PFSK-1 (cell line): ENCODE results near the gene ANO6.

Experiments used
- FOXP2 ChIP-seq: optimal IDR thresholded peaks from 2 replicates; pipeline ENCODE3; 2011; ENCODE audit warnings: borderline replicate concordance, control low read depth, inconsistent platforms; ENCODE audit not compliant: insufficient read depth; ENCODE audit errors: extremely low read length, extremely low read depth
- POLR2AphosphoS5 ChIP-seq: IDR thresholded peaks from 2 replicates; pipeline ENCODE4 v1.6.1; 2012; ENCODE audit warnings: low read depth, mild to moderate bottlenecking, control low read depth, low read length, moderate library complexity
- REST ChIP-seq, 2 experiments: IDR thresholded peaks; 2 replicates each; pipeline versions ENCODE4 v1.6.1 to v1.8.0; 2011 to 2012; ENCODE audit warnings: low read depth in 2 of 2, low read length in 2 of 2, control low read depth in 1 of 2, inconsistent platforms in 1 of 2, mild to moderate bottlenecking in 1 of 2, moderate library complexity in 1 of 2; ENCODE audit not compliant: insufficient read depth in 1 of 2
- SIN3A ChIP-seq: IDR thresholded peaks from 2 replicates; pipeline ENCODE4 v1.6.1; 2012; ENCODE audit warnings: mild to moderate bottlenecking, low read length, moderate library complexity, borderline replicate concordance; ENCODE audit not compliant: insufficient read depth
- TAF1 ChIP-seq: IDR thresholded peaks from 2 replicates; pipeline ENCODE4 v1.6.1; 2012; ENCODE audit warnings: low read length, control low read depth, borderline replicate concordance; ENCODE audit not compliant: insufficient read depth

Gene ANO6

DNA sequence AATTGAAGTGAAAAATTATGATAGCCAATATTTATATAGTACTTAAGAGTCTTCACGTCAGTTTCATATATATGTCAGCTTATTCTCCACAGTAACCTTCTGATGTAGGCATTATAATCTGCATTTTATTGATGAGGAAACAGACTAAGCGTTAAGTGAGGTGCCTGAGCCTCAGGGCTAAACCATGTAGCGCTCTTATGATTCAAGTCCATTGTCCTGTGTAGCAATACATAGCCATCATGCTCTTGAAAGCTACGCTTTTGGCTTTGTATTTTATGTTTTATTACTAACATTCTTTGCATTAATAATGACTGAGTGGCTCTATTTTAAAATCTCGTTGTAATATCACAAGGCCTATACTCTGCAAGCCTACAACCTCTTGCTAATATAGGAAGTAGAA lies 79.0 kb downstream of the ANO6 start:
- TF ChIP-seq POLR2AphosphoS5: no peak

- TF ChIP-seq REST (IDR thresholded peaks at IDR 0.05; ENCODE audit: insufficient read depth in 1 of 2, low read depth in 2 of 2, low read length in 2 of 2): no peak
- TF ChIP-seq POLR2AphosphoS5: no peak
- TF ChIP-seq TAF1: no peak
- no peak for TF ChIP-seq SIN3A
- TF ChIP-seq FOXP2: no peak
Measured at GRCh38 chr12:45296046-45296586, 80.2 kb downstream of the ANO6 start.

DNA sequence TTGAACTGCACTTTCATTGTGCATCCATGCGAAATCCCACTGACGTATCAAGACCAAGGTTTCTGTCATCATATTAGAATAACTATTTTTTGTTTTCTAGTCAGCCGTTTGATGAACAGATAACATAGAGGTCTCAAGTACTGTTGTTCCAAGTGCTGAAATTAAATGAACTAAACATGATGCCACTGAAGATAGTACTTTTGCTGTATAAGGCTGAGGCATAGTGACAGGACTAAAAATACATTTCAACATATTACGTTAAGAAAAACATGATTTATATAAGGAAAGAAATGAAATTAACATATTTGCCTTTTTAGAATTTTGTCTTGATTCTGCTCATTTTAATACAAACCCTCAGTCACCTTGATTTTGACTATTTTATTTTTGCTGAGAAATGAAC lies 82.2 kb downstream of the ANO6 start:
- TF ChIP-seq POLR2AphosphoS5: no peak
- TF ChIP-seq REST (IDR thresholded peaks at IDR 0.05; ENCODE audit: insufficient read depth in 1 of 2, low read depth in 2 of 2, low read length in 2 of 2): no peak
- TF ChIP-seq FOXP2: no peak
- TF ChIP-seq SIN3A: no peak
- TF ChIP-seq TAF1: no peak

GRCh38 chr12:45298721-45299692 lies 83.1 kb downstream of the ANO6 start:
- TF ChIP-seq TAF1: no peak
- TF ChIP-seq SIN3A: no peak
- TF ChIP-seq POLR2AphosphoS5: no peak
- no peak for TF ChIP-seq FOXP2
- TF ChIP-seq REST (IDR thresholded peaks at IDR 0.05; ENCODE audit: insufficient read depth in 1 of 2, low read depth in 2 of 2, low read length in 2 of 2): no peak

GRCh38 chr12:45302621-45303369 lies 86.9 kb downstream of the ANO6 start:
- no peak for TF ChIP-seq FOXP2
- no peak for TF ChIP-seq TAF1
- no peak for TF ChIP-seq REST (IDR thresholded peaks at IDR 0.05; ENCODE audit: insufficient read depth in 1 of 2, low read depth in 2 of 2, low read length in 2 of 2)
- TF ChIP-seq SIN3A: no peak
- TF ChIP-seq POLR2AphosphoS5: no peak
